Activated CD8-positive, alpha-beta memory T cell treated with anti-CD3 and anti-CD28 coated beads for 36 hours (primary cell): ENCODE measurements around the gene CADM2. TPM values are rescaled to one million over a fixed set of nuclear protein-coding genes. Genes with fewer than 3 reads are reported as not detected.
"Not testable (repeated sequence)": the region's sequence is repeated elsewhere in the genome, so short reads cannot be mapped to it uniquely, and the experiment has no call there.

Experiments used
- CTCF ChIA-PET: fragments of 350-600 bp; sonication (Branson Sonifier 250); formaldehyde crosslinking; loops from one replicate; lab custom pipeline; 2021; ENCODE audit warnings: antibody characterized with exemption; lab: Charles Lee
- POLR2A ChIA-PET: fragments of 350-600 bp; sonication (Branson Sonifier 250); formaldehyde crosslinking; loops from one replicate; lab custom pipeline; 2021; ENCODE audit warnings: antibody characterized with exemption; lab: Charles Lee
- total RNA-seq, 2 experiments: library from RNA; stranded (reverse); gene quantifications; one replicate each; pipeline ENCODE4 v1.2.3, GENCODE V29; 2021

Gene CADM2
- total RNA-seq: under 1 TPM; 0.25 to 0.53 TPM

DNA sequence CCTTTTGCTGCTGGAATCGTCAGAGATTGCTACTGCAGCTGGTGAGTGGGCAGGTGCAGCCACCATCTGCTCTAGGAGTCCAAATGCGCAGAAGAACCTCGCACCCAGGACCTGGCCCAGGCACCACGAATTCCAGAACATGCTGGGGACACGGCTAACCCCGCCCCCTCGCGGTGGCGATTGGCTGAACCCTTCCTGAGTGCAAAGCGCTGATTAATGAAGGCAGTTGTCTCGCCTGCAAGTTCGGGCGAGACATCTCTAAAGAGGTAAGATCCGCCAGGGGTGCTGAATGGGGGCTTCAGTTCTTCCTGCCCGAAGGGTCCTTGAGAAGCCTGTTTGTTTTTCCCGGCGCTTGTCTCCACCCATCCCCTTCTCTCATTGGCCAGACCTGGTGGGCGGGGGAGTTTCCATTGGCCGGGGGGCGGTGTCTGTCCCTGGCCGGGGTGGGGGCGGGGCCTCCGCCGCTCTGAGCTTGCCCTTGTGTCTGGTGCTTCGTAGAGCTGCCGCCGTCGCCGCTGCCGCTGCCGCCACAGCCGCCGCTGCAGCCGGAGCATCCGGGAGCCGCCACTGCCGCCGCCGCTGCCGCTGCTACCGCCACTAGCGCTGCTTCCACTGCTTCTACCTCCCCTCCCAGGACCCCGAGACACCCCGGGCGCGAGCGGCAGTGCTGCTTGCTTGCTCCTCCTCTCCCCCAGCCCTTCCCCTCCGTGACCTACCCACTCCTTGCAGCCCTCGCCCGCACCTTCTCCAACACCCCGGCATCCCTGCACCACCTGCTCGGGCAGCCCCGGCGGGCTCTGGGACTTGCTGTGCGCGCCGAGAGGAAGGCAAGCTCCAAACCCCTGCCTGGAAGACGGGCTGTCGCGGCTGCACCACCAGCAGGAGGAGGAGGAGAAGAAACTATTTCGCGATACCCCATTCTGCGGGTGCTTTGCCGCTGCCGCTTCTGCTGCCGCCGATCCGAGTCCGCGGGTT lies at the start of gene CADM2:
CADM2 (plus strand) TSS at position 495 of the 975 bp plus-strand sequence.
- POLR2A ChIA-PET: no interaction called here

DNA sequence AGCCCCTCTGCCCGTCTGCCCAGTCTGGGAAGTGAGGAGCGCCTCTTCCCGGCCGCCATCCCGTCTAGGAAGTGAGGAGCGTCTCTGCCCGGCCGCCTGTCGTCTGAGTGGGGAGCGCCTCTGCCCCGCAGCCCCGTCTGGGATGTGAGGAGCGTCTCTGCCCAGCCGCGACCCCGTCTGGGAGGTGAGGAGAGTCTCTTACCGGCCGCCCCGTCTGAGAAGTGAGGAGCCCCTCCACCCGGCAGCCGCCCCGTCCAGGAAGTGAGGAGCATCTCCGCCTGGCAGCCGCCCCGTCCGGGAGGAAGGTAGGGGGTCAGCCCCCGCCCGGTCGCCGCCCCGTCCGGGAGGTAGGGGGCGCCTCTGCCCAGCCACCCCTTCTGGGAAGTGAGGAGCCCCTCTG lies 40.2 kb upstream of the CADM2 start:
- POLR2A ChIA-PET, CTCF ChIA-PET: not testable (repeated sequence)

More for the DNA sequence above, at the start of gene CADM2:
- CTCF ChIA-PET: no interaction called here

- ChIA-PET CTCF (no interaction called here), POLR2A (no interaction called here)
These were observed 36.1 kb upstream of the CADM2 start for GRCh38 chr3:84922682-84923081.

DNA sequence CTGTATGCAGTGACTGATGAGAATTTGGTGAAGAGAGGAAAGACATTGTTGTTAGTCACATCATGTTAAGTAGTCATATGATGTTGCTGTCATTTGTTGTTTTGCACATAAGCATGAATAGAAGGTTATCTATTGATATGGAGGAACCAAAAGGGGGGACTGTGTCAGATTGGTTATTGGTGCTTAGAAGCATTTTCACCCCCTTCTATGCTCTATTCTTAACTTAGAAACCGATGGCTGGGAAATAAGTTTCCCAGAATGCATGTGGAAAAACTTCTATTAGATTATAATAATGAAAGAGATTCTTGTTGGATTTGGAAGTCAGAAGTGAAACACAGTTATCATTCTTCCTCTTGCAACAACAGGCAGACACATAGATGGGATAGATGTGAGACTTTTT lies 33.2 kb upstream of the CADM2 start:
- POLR2A ChIA-PET: no interaction called here
- CTCF ChIA-PET: no interaction called here

GRCh38 chr3:84943379-84943778 lies 15.4 kb upstream of the CADM2 start:
- CTCF ChIA-PET: no interaction called here

GRCh38 chr3:84946240-84946639 lies 12.5 kb upstream of the CADM2 start:
- ChIA-PET POLR2A (no interaction called here), CTCF (no interaction called here)

More at GRCh38 chr3:84943379-84943778, 15.4 kb upstream of the CADM2 start:
- POLR2A ChIA-PET: no interaction called here

GRCh38 chr3:84959470-84960271 lies 882 bp downstream of the CADM2 start:
- POLR2A ChIA-PET: no interaction called here
- CTCF ChIA-PET: no interaction called here

- POLR2A ChIA-PET: no interaction called here
These were observed 1.8 kb downstream of the CADM2 start for GRCh38 chr3:84960581-84960980.

DNA sequence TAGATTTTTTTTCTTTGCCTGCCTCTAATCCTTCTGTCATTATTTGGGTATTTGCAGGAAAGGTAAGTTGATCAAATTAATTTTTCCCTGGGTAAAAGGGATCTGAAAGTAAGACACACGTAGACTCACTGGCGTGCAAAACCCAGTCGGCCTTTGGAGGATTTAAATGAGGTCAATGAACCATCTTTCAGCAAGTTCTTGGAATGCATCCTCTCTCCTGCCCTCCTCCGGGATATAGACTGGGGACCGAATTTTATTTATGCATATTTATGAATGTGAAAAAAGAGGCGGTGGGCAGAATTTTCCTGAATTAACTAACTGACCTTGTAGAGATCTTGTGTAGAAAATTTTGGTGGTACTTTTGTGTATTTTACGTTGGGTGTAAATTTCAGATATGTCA lies 2.2 kb downstream of the CADM2 start:
- CTCF ChIA-PET: no interaction called here
- POLR2A ChIA-PET: no interaction called here

More at GRCh38 chr3:84960581-84960980, 1.8 kb downstream of the CADM2 start:
- CTCF ChIA-PET: no interaction called here

DNA sequence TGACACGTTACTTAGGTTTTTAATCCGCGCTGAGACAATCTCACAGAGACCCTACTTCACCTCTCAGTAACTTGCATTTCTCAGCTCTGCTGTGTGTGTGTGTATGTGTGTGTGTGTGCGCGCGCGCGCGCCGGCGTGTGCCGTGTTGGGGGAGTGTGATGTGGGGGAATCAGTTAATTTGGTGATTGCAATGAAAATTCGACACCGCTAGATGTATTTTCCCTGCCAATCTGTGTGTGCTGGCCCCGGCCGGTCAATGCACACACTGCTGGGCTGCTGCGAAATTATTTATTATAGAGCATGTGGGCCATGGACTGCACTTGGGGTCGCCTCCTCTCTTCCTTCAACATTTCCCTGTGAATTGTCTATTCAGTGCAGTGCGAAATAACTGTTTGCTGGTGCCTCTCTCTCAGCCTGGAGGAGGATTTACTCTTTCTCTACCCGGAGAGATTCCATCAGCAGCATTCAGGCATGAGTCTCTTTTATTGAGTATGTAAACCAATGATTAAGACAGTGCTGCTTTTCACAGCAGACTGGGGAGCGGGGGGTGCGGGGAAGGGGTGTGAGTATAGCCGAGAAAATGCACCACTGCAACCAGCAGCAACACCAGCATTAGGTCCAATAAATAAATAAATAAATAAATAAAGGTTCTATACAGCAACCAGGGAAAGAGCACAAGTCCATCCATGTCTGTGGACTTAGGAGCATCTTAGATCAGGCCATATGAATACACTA lies 2.9 kb downstream of the CADM2 start:
- ChIA-PET POLR2A (no interaction called here), CTCF (no interaction called here)

DNA sequence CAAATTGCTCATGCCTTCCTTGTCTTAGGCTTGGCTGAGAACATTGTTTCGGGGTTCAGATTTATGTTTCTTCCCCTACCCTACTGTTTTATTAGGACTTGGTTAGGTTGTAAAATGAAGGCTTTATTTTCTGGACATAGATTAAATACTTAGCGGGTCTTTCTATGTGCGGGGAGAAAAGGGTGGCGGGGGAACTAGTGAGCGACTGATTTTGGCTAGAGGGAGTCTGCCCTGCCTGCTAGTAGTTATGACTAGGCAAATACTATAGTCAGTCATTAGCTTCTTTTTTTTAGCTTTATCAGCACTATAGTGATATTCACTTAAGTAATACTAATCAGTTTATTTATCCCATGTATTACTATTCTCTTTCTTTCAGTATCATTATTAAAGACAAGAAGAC lies 3.6 kb downstream of the CADM2 start:
- POLR2A ChIA-PET: no interaction called here
- CTCF ChIA-PET: no interaction called here

DNA sequence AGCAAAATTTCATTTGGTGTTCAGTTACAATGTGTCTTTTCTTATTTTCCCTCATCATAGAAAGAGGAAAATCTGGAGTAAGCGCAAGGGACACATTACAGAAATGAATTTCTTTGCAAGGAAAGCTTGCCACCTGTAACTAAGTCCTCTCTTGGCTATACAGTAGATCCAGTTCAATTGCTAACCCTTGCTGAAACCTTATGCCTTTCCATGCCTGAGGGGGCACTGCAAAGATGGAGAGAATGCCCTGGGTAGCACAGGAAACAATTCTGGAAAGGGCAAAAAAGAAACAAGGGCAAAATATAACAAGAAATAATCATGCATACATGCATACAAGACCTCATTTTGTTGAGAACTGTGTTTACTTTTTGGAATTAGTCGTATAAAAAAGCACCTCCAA lies 4.3 kb downstream of the CADM2 start:
- POLR2A ChIA-PET: no interaction called here
- CTCF ChIA-PET: no interaction called here

GRCh38 chr3:84965141-84965540 lies 6.4 kb downstream of the CADM2 start:
- ChIA-PET POLR2A (no interaction called here), CTCF (no interaction called here)

GRCh38 chr3:84967767-84968581 lies 9.2 kb downstream of the CADM2 start:
- ChIA-PET POLR2A (no interaction called here), CTCF (no interaction called here)

DNA sequence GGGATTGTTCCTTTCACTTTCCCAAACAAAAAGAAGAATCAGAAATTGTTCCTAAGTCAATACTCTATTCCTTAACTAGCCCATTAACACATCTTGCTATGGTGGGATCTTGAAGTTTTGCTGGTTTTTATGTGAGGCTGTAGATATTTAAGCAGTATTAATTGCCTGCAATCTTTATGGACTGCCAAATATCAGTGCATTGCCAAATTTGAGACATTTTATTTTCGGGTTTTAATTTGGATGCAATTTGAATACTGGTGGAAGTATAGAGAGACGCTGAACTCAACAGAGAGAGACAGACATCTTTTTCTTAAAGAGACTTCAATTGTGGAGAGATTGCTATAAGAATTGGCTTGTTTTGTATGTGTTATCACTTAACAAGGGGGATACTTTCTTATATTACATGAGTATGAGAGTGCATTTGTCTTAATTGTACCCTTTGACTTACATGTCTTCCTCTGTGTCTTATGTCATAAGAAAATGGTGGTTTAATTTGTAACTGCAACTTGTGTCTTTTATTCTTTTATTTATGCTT lies 10.0 kb downstream of the CADM2 start:
- POLR2A ChIA-PET: no interaction called here

GRCh38 chr3:84974347-84974746 lies 15.6 kb downstream of the CADM2 start:
- CTCF ChIA-PET: no interaction called here
- POLR2A ChIA-PET: no interaction called here

More for the DNA sequence above, 10.0 kb downstream of the CADM2 start:
- CTCF ChIA-PET: no interaction called here

DNA sequence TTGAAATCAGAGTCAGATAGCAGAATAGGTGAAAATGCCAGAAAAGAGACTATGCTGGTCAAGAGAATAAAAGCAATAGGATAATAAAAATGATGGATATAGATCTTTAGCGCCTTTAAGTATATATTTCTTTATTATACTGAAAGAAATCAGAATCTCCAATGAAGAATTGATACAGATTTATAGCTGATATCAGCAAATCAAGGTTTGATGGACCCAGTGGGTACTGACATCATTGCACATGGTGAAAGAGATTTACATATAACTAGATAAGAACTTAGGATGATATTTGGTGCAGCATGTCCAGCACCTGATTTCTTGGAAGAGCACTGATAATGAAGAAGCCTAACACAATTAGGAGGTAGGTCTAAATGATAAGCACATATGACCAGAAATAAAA lies 18.2 kb downstream of the CADM2 start:
- POLR2A ChIA-PET: no interaction called here
- CTCF ChIA-PET: no interaction called here

- ChIA-PET CTCF (no interaction called here), POLR2A (no interaction called here)
These were observed 20.1 kb downstream of the CADM2 start for GRCh38 chr3:84978843-84979242.

GRCh38 chr3:84980011-84980410 lies 21.2 kb downstream of the CADM2 start:
- ChIA-PET POLR2A (no interaction called here), CTCF (no interaction called here)
